Muscle layer of colon (tissue), 2 donors: Measurements from ENCODE around the gene FUT1.

ENCODE experiments used
- H3K27ac ChIP-seq: one replicate; pipeline ENCODE4 v1.7.0; 2013; ENCODE audit warnings: low read depth, mild to moderate bottlenecking, low read length, moderate library complexity
- H3K27me3 ChIP-seq, 2 donors: one replicate each; pipeline ENCODE4 v1.7.0; 2013; ENCODE audit warnings: low read length in 2 of 2, mild to moderate bottlenecking in 2 of 2; ENCODE audit not compliant: insufficient read depth in 2 of 2, control insufficient read depth in 1 of 2
- H3K36me3 ChIP-seq: one replicate; pipeline ENCODE4 v1.7.0; 2013; ENCODE audit warnings: mild to moderate bottlenecking, low read length; ENCODE audit not compliant: insufficient read depth
- H3K4me1 ChIP-seq: one replicate; pipeline ENCODE4 v1.7.0; 2013; ENCODE audit warnings: mild to moderate bottlenecking, low read length; ENCODE audit not compliant: insufficient read depth
- H3K4me3 ChIP-seq, 2 donors: one replicate each; pipeline ENCODE4 v1.7.0; 2013; ENCODE audit warnings: low read length in 2 of 2, low read depth in 1 of 2, mild to moderate bottlenecking in 1 of 2, moderate library complexity in 1 of 2
- H3K9ac ChIP-seq: one replicate; pipeline ENCODE4 v1.7.0; 2013; ENCODE audit warnings: low read length
- H3K9me3 ChIP-seq: one replicate; pipeline ENCODE4 v1.7.0; 2013; ENCODE audit warnings: mild to moderate bottlenecking, low read length
- donor health status: abdominal sarcoma.
- donor health status: Adenocarcinoma of cecum.

Gene FUT1

GRCh38 chr19:48737360-48737998 is 15.0 kb downstream of the FUT1 start:
- no peaks in the 10 kb centered on the region for H3K4me1 ChIP-seq
- no peaks in the 10 kb centered on the region for H3K9me3 ChIP-seq
- no peaks in the 10 kb centered on the region for H3K36me3 ChIP-seq
- no peak overlapping the region for H3K4me3 ChIP-seq
- no peak overlapping the region for H3K27ac ChIP-seq
- peaks cover 0 to 15% of the 10 kb centered on the region in 2 donors for H3K27me3 ChIP-seq
- no peak overlapping the region for H3K9ac ChIP-seq

GRCh38 chr19:48735031-48735615 is 17.3 kb downstream of the FUT1 start:
- Histone ChIP-seq H3K27me3 (peaks cover 0 to 11% of the 10 kb centered on the region in 2 donors), H3K4me3 (no peak overlapping the region), H3K36me3 (no peaks in the 10 kb centered on the region), H3K4me1 (no peaks in the 10 kb centered on the region), H3K9ac (no peak overlapping the region), H3K9me3 (no peaks in the 10 kb centered on the region), H3K27ac (no peak overlapping the region)

GRCh38 chr19:48734625-48735024 is 17.8 kb downstream of the FUT1 start:
- H3K36me3 ChIP-seq: no peaks in the 10 kb centered on the region
- H3K9me3 ChIP-seq: no peaks in the 10 kb centered on the region
- H3K4me1 ChIP-seq: no peaks in the 10 kb centered on the region
- H3K4me3 ChIP-seq: no peak overlapping the region
- no peak overlapping the region for H3K27ac ChIP-seq
- H3K27me3 ChIP-seq: peaks cover 0 to 7% of the 10 kb centered on the region in 2 donors
- no peak overlapping the region for H3K9ac ChIP-seq

GRCh38 chr19:48731452-48731851 is 21.0 kb downstream of the FUT1 start:
- no peaks in the 10 kb centered on the region for H3K36me3 ChIP-seq
- H3K9me3 ChIP-seq: no peaks in the 10 kb centered on the region
- H3K9ac ChIP-seq: no peak overlapping the region
- H3K4me1 ChIP-seq: no peaks in the 10 kb centered on the region
- no peak overlapping the region for H3K27ac ChIP-seq
- no peak overlapping the region for H3K4me3 ChIP-seq
- peaks cover 0 to 11% of the 10 kb centered on the region in 2 donors for H3K27me3 ChIP-seq

GRCh38 chr19:48728911-48729664 is 23.4 kb downstream of the FUT1 start:
- Histone ChIP-seq H3K9ac (no peak overlapping the region), H3K36me3 (no peaks in the 10 kb centered on the region), H3K9me3 (no peaks in the 10 kb centered on the region), H3K27me3 (peaks cover 0 to 4% of the 10 kb centered on the region in 2 donors), H3K4me3 (no peak overlapping the region), H3K4me1 (no peaks in the 10 kb centered on the region), H3K27ac (peak overlapping the region; percentile 13)

GRCh38 chr19:48726556-48726955 is 25.9 kb downstream of the FUT1 start:
- no peak overlapping the region for H3K9ac ChIP-seq
- no peak overlapping the region for H3K4me3 ChIP-seq
- no peaks in the 10 kb centered on the region for H3K9me3 ChIP-seq
- no peaks in the 10 kb centered on the region for H3K4me1 ChIP-seq
- H3K27ac ChIP-seq: no peak overlapping the region
- H3K36me3 ChIP-seq: no peaks in the 10 kb centered on the region
- peaks cover 0 to 4% of the 10 kb centered on the region in 2 donors for H3K27me3 ChIP-seq

- Histone ChIP-seq H3K4me3 (no peak overlapping the region), H3K27ac (peak overlapping the region; percentile 12), H3K36me3 (no peaks in the 10 kb centered on the region), H3K9me3 (no peaks in the 10 kb centered on the region), H3K9ac (no peak overlapping the region), H3K4me1 (no peaks in the 10 kb centered on the region), H3K27me3 (peaks cover 0 to 4% of the 10 kb centered on the region in 2 donors)
Observed at GRCh38 chr19:48724796-48725753, 27.4 kb downstream of the FUT1 start.

GRCh38 chr19:48722196-48722708 is 30.2 kb downstream of the FUT1 start:
- Histone ChIP-seq H3K9me3 (no peaks in the 10 kb centered on the region), H3K9ac (no peak overlapping the region), H3K27ac (no peak overlapping the region), H3K27me3 (no peaks in the 10 kb centered on the region), H3K4me3 (no peak overlapping the region), H3K4me1 (peaks cover 1% of the 10 kb centered on the region), H3K36me3 (no peaks in the 10 kb centered on the region)

GRCh38 chr19:48720613-48721296 is 31.7 kb downstream of the FUT1 start:
- no peaks in the 10 kb centered on the region for H3K36me3 ChIP-seq
- H3K4me3 ChIP-seq: peak overlapping the region; percentile 55 to 57
- H3K4me1 ChIP-seq: peaks cover 13% of the 10 kb centered on the region
- no peaks in the 10 kb centered on the region for H3K9me3 ChIP-seq
- peak overlapping the region; percentile 62 for H3K27ac ChIP-seq
- H3K9ac ChIP-seq: no peak overlapping the region
- no peaks in the 10 kb centered on the region for H3K27me3 ChIP-seq

GRCh38 chr19:48720251-48720612 is 32.2 kb downstream of the FUT1 start:
- H3K4me1 ChIP-seq: peaks cover 19% of the 10 kb centered on the region
- H3K9ac ChIP-seq: no peak overlapping the region
- no peaks in the 10 kb centered on the region for H3K36me3 ChIP-seq
- H3K27me3 ChIP-seq: no peaks in the 10 kb centered on the region
- no peaks in the 10 kb centered on the region for H3K9me3 ChIP-seq
- peak overlapping the region; percentile 62 for H3K27ac ChIP-seq
- peak overlapping the region; percentile 55 to 57 for H3K4me3 ChIP-seq
